Heart left ventricle (tissue), 16 donors: Measurements from ENCODE around the gene CEP350. TPM values are rescaled to one million over a fixed set of nuclear protein-coding genes. Genes with fewer than 3 reads are reported as not detected.

Experiments used
- ATAC-seq, 4 donors: fragments of 200-7000 bp; cut with Tn5 transposase; one replicate each; pipeline ENCODE4 v1.9.1; 2020 to 2022; ENCODE audit warnings: moderate library complexity in 4 of 4, mild to moderate bottlenecking in 3 of 4, moderate number of reproducible peaks in 1 of 4
- DNase-seq, 5 donors: peaks; one replicate each; pipeline ENCODE4 v3.0.0-alpha.2; 2020
- H3K27ac ChIP-seq, 12 donors: fragments of 200-600 bp; sonication (generic) in 4 of 12; one replicate each; pipeline versions ENCODE4 v1.5.0 to v1.8.0; 2016 to 2022; ENCODE audit warnings: mild to moderate bottlenecking in 2 of 12
- H3K27me3 ChIP-seq, 9 donors: fragments of 200-600 bp; sonication (generic) in 2 of 9; one replicate each; pipeline versions ENCODE4 v1.5.1 to v1.8.0; 2016 to 2022; ENCODE audit warnings: mild to moderate bottlenecking in 3 of 9
- H3K36me3 ChIP-seq, 9 donors: fragments of 200-600 bp; sonication (generic) in 2 of 9; one replicate each; pipeline versions ENCODE4 v1.5.0 to v1.8.0; 2018 to 2022; ENCODE audit warnings: mild to moderate bottlenecking in 2 of 9
- H3K4me1 ChIP-seq, 12 donors: fragments of 200-600 bp; sonication (generic) in 4 of 12; one replicate each; pipeline versions ENCODE4 v1.5.0 to v1.8.0; 2016 to 2022; ENCODE audit warnings: mild to moderate bottlenecking in 3 of 12
- H3K4me3 ChIP-seq, 12 donors: fragments of 200-600 bp; sonication (generic) in 4 of 12; one replicate each; pipeline versions ENCODE4 v1.5.0 to v1.8.0; 2017 to 2022; ENCODE audit warnings: mild to moderate bottlenecking in 9 of 12, moderate library complexity in 4 of 12
- H3K9me3 ChIP-seq, 12 donors: fragments of 200-600 bp; sonication (generic) in 4 of 12; one replicate each; pipeline versions ENCODE4 v1.5.0 to v1.8.0; 2016 to 2022; ENCODE audit warnings: mild to moderate bottlenecking in 1 of 12
- CTCF ChIP-seq, 12 donors: fragments of 200-600 bp; sonication (generic) in 4 of 12; IDR thresholded peaks; one replicate each; pipeline versions ENCODE4 v1.5.0 to v1.8.0; 2018 to 2022; ENCODE audit warnings: antibody characterized with exemption in 12 of 12, mild to moderate bottlenecking in 5 of 12
- POLR2A ChIP-seq, 2 donors: fragments of 450-650 bp; IDR thresholded peaks; one replicate each; pipeline ENCODE4 v1.6.1; 2017; ENCODE audit warnings: antibody characterized with exemption in 2 of 2, mild to moderate bottlenecking in 2 of 2, moderate library complexity in 2 of 2
- WGBS, 4 donors: extraction: QIAGEN DNeasy Blood & Tissue Kit in 2 of 4; methylation state at CpG; one replicate each; pipeline versions ENCODE4 v1.1.5 to v1.1.7; 2013 to 2018; 5-methylcytosine and 5-hydroxymethylcytosine counted together
- intact Hi-C, 10 donors: fragments of 100-400 bp; cut with DNase I; formaldehyde crosslinking; loops; one replicate each; pipeline versions ENCODE4 v1.11.1 to v1.14.2; 2022
- polyA plus RNA-seq, 2 donors: library from polyadenylated mRNA; stranded (reverse); fragments of 200-250 nt; gene quantifications; one replicate each; pipeline ENCODE4 v1.2.3, GENCODE V29; 2013
- total RNA-seq, 9 donors: library from RNA; depleted of rRNA in 2 of 9; stranded (reverse); fragments of >200 nt in 2 of 9; fragmentation: NEBNext Ultra II Directional in 3 of 9; extraction: Animal tissue kit (Norgen Biotek cat#: 25700) in 3 of 9; gene quantifications; one replicate each; pipeline versions ENCODE4 v1.1.0 to v1.2.4, GENCODE V29; 2016 to 2023
- donor health status: ischemic (EF 13 %, LVEDD 7.1; RV severe dilation, severe dysfunction).
- donor health status: healthy with polysubstance abuse.
- donor health status: DM: no; HTN: yes; CAD: no.
- donor health status: DM: no; HTN: no; CAD: no.
- donor health status: ischemic (EF 25% LVEDD 6.9; RV normal size, moderate dysfunction).
- donor health status: ischemic (EF 25% LVEDD 5.7; RV mildly dilated, moderate dysfunction).
- donor health status: healthy.
- donor health status: DM: yes; HTN: yes; CAD: no.
- donor health status: ischemic (EF 35%, LVEDD 5.7; RV mildly dilated, moderate dysfunction).
- donor health status: nonischemic (EF 11% LVEDD 7.7; RV severe dilation, severe dysfunction).
- donor health status: DM: yes; HTN: yes; CAD: no.
- donor health status: PGD.
- donor health status: ischemic (EF 29% LVEDD 5.4; RV normal size, mild dysfunction).
- donor health status: nonischemic (EF 23%, LVEDD 6.1; RV moderate dilation, normal function).

CEP350 gene
- total and polyA plus RNA-seq, 11 donors, result 7.8 to 65.3 (median 40.4) TPM

- Histone ChIP-seq H3K36me3 (no peaks in the 10 kb centered on the region), H3K4me3 (no peak overlapping the region), H3K9me3 (no peaks in the 10 kb centered on the region), H3K27me3 (no peaks in the 10 kb centered on the region), H3K27ac (no peak overlapping the region), H3K4me1 (peaks cover 0 to 86% (median 20%) of the 10 kb centered on the region in 12 donors)
- no peak for TF ChIP-seq POLR2A (IDR thresholded peaks at IDR 0.05)
- no peak for TF ChIP-seq CTCF (IDR thresholded peaks at IDR 0.05)
- ATAC-seq (no peak), DNase-seq (no peak)
- WGBS, 4 donors, result 89 to 97% (median 94%) methylated on average over 1 of the region's 1 CpG
- intact Hi-C loops, result no loop called here
Measured at GRCh38 chr1:180160357-180160756, 205.7 kb downstream of the CEP350 start.

- intact Hi-C loops, result no loop called here
- H3K9me3 ChIP-seq, result no peaks in the 10 kb centered on the region
- H3K4me1 ChIP-seq, result peaks cover 5 to 74% (median 30%) of the 10 kb centered on the region in 12 donors
- no peak for TF ChIP-seq POLR2A (IDR thresholded peaks at IDR 0.05)
- no peak for TF ChIP-seq CTCF (IDR thresholded peaks at IDR 0.05)
- ATAC-seq, result no peak
- no peak overlapping the region for H3K4me3 ChIP-seq
- no peak for DNase-seq
- 65 to 75% (median 70%) methylated on average over 2 of the region's 2 CpGs for WGBS, 4 donors
- no peak overlapping the region for H3K27ac ChIP-seq
- no peaks in the 10 kb centered on the region for H3K27me3 ChIP-seq
- H3K36me3 ChIP-seq, result peaks cover 0 to 13% (median 0%) of the 10 kb centered on the region in 9 donors
Measured at GRCh38 chr1:180163041-180163440, 208.4 kb downstream of the CEP350 start.

Other genes starting within 250 kb of the CEP350 start
- under 1 TPM in 8 of 9 donors, not detected in 1; 0.09 to 0.27 (median 0.16) TPM for gene FAM163A, start 211.5 kb upstream of the CEP350 start, total RNA-seq
- under 1 TPM; 0.04 to 0.28 TPM for gene FAM163A, start 211.5 kb upstream of the CEP350 start, polyA plus RNA-seq
- 10 to 100 TPM; 40.1 to 73.2 (median 56.7) TPM for gene TOR1AIP2, start 77.0 kb upstream of the CEP350 start, total RNA-seq
- 10 to 100 TPM; 12.7 to 22.2 TPM for gene TOR1AIP2, start 77.0 kb upstream of the CEP350 start, polyA plus RNA-seq
- 10 to 100 TPM; 25.4 to 68.2 (median 47.4) TPM for gene TOR1AIP1, start 72.5 kb upstream of the CEP350 start, total RNA-seq
- gene TOR1AIP1, start 72.5 kb upstream of the CEP350 start, polyA plus RNA-seq, result 10 to 100 TPM; 16.0 to 22.0 TPM
- 100 to 1,000 TPM in 6 of 9 donors, 10 to 100 TPM in 3; 62.3 to 250 (median 122) TPM for gene QSOX1, start 200.1 kb downstream of the CEP350 start, total RNA-seq
- gene QSOX1, start 200.1 kb downstream of the CEP350 start, polyA plus RNA-seq, result 100 to 1,000 TPM in 1 of 2 donors, 10 to 100 TPM in 1; 63.2 to 181 TPM